ENCODE data around the gene EPN2. TPM values are rescaled to one million over a fixed set of nuclear protein-coding genes. Genes with fewer than 3 reads are reported as not detected.
"Not testable (repeated sequence)": the region's sequence is repeated elsewhere in the genome, so short reads cannot be mapped to it uniquely, and the experiment has no call there.

The EPN2 gene
- polyA plus RNA-seq (2011; rRNA removed), result 21.2 and 24.6 TPM in 2 replicates
- polyA minus RNA-seq (2011; rRNA and poly(A)+ RNA removed), result 21.4 and 30.0 TPM in 2 replicates

GRCh38 chr17:19237139-19237388, at the start of gene EPN2:
TSS of gene EPN2 (plus strand) at chr17:19237366. CDS start at chr17:19283120, 45,754 bp downstream.
- H3K27me3 ChIP-seq (ENCODE audit: control insufficient read depth, insufficient read depth, low read length); DNase-seq (ENCODE audit: low read depth); POLR2A ChIA-PET; H3K36me3 ChIP-seq (ENCODE audit: control insufficient read depth, insufficient read depth, low read length); CTCF ChIA-PET: not testable (repeated sequence)
- peak within 1 kb of the TSS; percentile 83 for H3K4me3 ChIP-seq (ENCODE audit: low read depth, low read length)

- H3K36me3 ChIP-seq (ENCODE audit: control insufficient read depth, insufficient read depth, low read length); DNase-seq (ENCODE audit: low read depth); H3K4me3 ChIP-seq (ENCODE audit: low read depth, low read length); CTCF ChIA-PET; H3K27me3 ChIP-seq (ENCODE audit: control insufficient read depth, insufficient read depth, low read length); POLR2A ChIA-PET: not testable (repeated sequence)
Observed at GRCh38 chr17:19187883-19188869, 49.0 kb upstream of the EPN2 start.

- DNase-seq (ENCODE audit: low read depth); CTCF ChIA-PET; H3K36me3 ChIP-seq (ENCODE audit: control insufficient read depth, insufficient read depth, low read length); POLR2A ChIA-PET; H3K27me3 ChIP-seq (ENCODE audit: control insufficient read depth, insufficient read depth, low read length); H3K4me3 ChIP-seq (ENCODE audit: low read depth, low read length): not testable (repeated sequence)
Observed at GRCh38 chr17:19188870-19189708, 48.1 kb upstream of the EPN2 start.

- POLR2A ChIA-PET; H3K4me3 ChIP-seq (ENCODE audit: low read depth, low read length); H3K36me3 ChIP-seq (ENCODE audit: control insufficient read depth, insufficient read depth, low read length); CTCF ChIA-PET; H3K27me3 ChIP-seq (ENCODE audit: control insufficient read depth, insufficient read depth, low read length); DNase-seq (ENCODE audit: low read depth): not testable (repeated sequence)
Observed at GRCh38 chr17:19189781-19190405, 47.3 kb upstream of the EPN2 start.

- H3K4me3 ChIP-seq (ENCODE audit: low read depth, low read length), result peak overlapping the region; percentile 44
- POLR2A ChIA-PET; H3K27me3 ChIP-seq (ENCODE audit: control insufficient read depth, insufficient read depth, low read length); H3K36me3 ChIP-seq (ENCODE audit: control insufficient read depth, insufficient read depth, low read length); DNase-seq (ENCODE audit: low read depth); CTCF ChIA-PET: not testable (repeated sequence)
Observed at GRCh38 chr17:19196382-19197204, 40.6 kb upstream of the EPN2 start.

GRCh38 chr17:19202448-19202847, 34.7 kb upstream of the EPN2 start:
- CTCF ChIA-PET; DNase-seq (ENCODE audit: low read depth); H3K4me3 ChIP-seq (ENCODE audit: low read depth, low read length); H3K27me3 ChIP-seq (ENCODE audit: control insufficient read depth, insufficient read depth, low read length); H3K36me3 ChIP-seq (ENCODE audit: control insufficient read depth, insufficient read depth, low read length); POLR2A ChIA-PET: not testable (repeated sequence)

GRCh38 chr17:19203429-19203828, 33.7 kb upstream of the EPN2 start:
- DNase-seq (ENCODE audit: low read depth); H3K4me3 ChIP-seq (ENCODE audit: low read depth, low read length); POLR2A ChIA-PET; H3K27me3 ChIP-seq (ENCODE audit: control insufficient read depth, insufficient read depth, low read length); H3K36me3 ChIP-seq (ENCODE audit: control insufficient read depth, insufficient read depth, low read length); CTCF ChIA-PET: not testable (repeated sequence)

GRCh38 chr17:19215074-19215860, 21.9 kb upstream of the EPN2 start:
- CTCF ChIA-PET, result not testable (repeated sequence)

GRCh38 chr17:19216148-19216926, 20.8 kb upstream of the EPN2 start:
- CTCF ChIA-PET; POLR2A ChIA-PET; DNase-seq (ENCODE audit: low read depth); H3K4me3 ChIP-seq (ENCODE audit: low read depth, low read length); H3K27me3 ChIP-seq (ENCODE audit: control insufficient read depth, insufficient read depth, low read length); H3K36me3 ChIP-seq (ENCODE audit: control insufficient read depth, insufficient read depth, low read length): not testable (repeated sequence)

More at GRCh38 chr17:19215074-19215860, 21.9 kb upstream of the EPN2 start:
- DNase-seq (ENCODE audit: low read depth); H3K4me3 ChIP-seq (ENCODE audit: low read depth, low read length); POLR2A ChIA-PET; H3K27me3 ChIP-seq (ENCODE audit: control insufficient read depth, insufficient read depth, low read length); H3K36me3 ChIP-seq (ENCODE audit: control insufficient read depth, insufficient read depth, low read length): not testable (repeated sequence)

GRCh38 chr17:19218914-19219313, 18.3 kb upstream of the EPN2 start:
- H3K36me3 ChIP-seq (ENCODE audit: control insufficient read depth, insufficient read depth, low read length); POLR2A ChIA-PET; H3K27me3 ChIP-seq (ENCODE audit: control insufficient read depth, insufficient read depth, low read length); CTCF ChIA-PET; DNase-seq (ENCODE audit: low read depth); H3K4me3 ChIP-seq (ENCODE audit: low read depth, low read length): not testable (repeated sequence)

GRCh38 chr17:19219384-19219783, 17.8 kb upstream of the EPN2 start:
- H3K4me3 ChIP-seq (ENCODE audit: low read depth, low read length); DNase-seq (ENCODE audit: low read depth); CTCF ChIA-PET; POLR2A ChIA-PET; H3K36me3 ChIP-seq (ENCODE audit: control insufficient read depth, insufficient read depth, low read length); H3K27me3 ChIP-seq (ENCODE audit: control insufficient read depth, insufficient read depth, low read length): not testable (repeated sequence)

Measured in BJ (cell line).